A673 (cell line): Measurements from ENCODE around the gene ADAMTS2. TPM values are rescaled to one million over a fixed set of nuclear protein-coding genes. Genes with fewer than 3 reads are reported as not detected.

Experiments used
- BruUV-seq: library from RNA; stranded (reverse); fragments of 400-500 nt; replicated peaks from 2 replicates; lab custom pipeline; 2021; lab: Mats Ljungman, UMichigan
- CTCF ChIA-PET: fragments of 300-600 bp; sonication (Branson Sonifier 250); formaldehyde crosslinking; loops from one replicate; lab custom pipeline; 2022; ENCODE audit warnings: antibody characterized with exemption; lab: Charles Lee
- POLR2A ChIA-PET: fragments of 300-600 bp; sonication (Branson Sonifier 250); formaldehyde crosslinking; loops from one replicate; lab custom pipeline; 2022; ENCODE audit warnings: antibody characterized with exemption; ENCODE audit not compliant: low non-redundant PET; lab: Charles Lee
- DNase-seq: peaks from one replicate; pipeline ENCODE4 v3.0.0-alpha.2; 2015; ENCODE audit warnings: low spot score
- H3K27ac ChIP-seq: fragments of 200-600 bp; sonication (generic); 2 replicates; pipeline ENCODE4 v1.5.1; 2016; ENCODE audit warnings: mixed run types, low read depth, mild to moderate bottlenecking, mixed read lengths, antibody characterized with exemption, low read length; ENCODE audit not compliant: poor library complexity, severe bottlenecking
- H3K27me3 ChIP-seq: fragments of 200-600 bp; sonication (generic); replicated peaks from 2 replicates; pipeline ENCODE4 v1.6.1; 2017; ENCODE audit warnings: mixed run types, low read depth, mild to moderate bottlenecking, mixed read lengths, antibody characterized with exemption, low read length; ENCODE audit not compliant: insufficient read depth, poor library complexity
- H3K36me3 ChIP-seq: fragments of 200-600 bp; sonication (generic); 2 replicates; pipeline ENCODE4 v1.6.1; 2016; ENCODE audit warnings: mixed run types, mild to moderate bottlenecking, mixed read lengths, antibody characterized with exemption, low read length; ENCODE audit not compliant: insufficient read depth, poor library complexity, severe bottlenecking
- H3K4me1 ChIP-seq: fragments of 200-600 bp; sonication (generic); 2 replicates; pipeline ENCODE4 v1.6.1; 2017; ENCODE audit warnings: mixed run types, mild to moderate bottlenecking, mixed read lengths, antibody characterized with exemption, low read length; ENCODE audit not compliant: insufficient read depth, poor library complexity, severe bottlenecking
- H3K4me3 ChIP-seq: fragments of 200-600 bp; sonication (generic); 2 replicates; pipeline ENCODE4 v1.5.1; 2016; ENCODE audit warnings: low read depth, mixed run types, mild to moderate bottlenecking, mixed read lengths, low read length; ENCODE audit not compliant: poor library complexity, severe bottlenecking
- H3K9me3 ChIP-seq: fragments of 200-600 bp; sonication (generic); 2 replicates; pipeline ENCODE4 v1.6.1; 2016; ENCODE audit warnings: mixed run types, low read depth, mild to moderate bottlenecking, mixed read lengths, antibody characterized with exemption, low read length; ENCODE audit not compliant: poor library complexity, severe bottlenecking
- EZH2 ChIP-seq: fragments of 200-600 bp; sonication (generic); IDR thresholded peaks from 2 replicates; pipeline ENCODE4 v1.6.1; 2017; ENCODE audit warnings: borderline replicate concordance, low read depth, mild to moderate bottlenecking, mixed read lengths, antibody characterized with exemption, low read length; ENCODE audit not compliant: poor library complexity, severe bottlenecking
- intact Hi-C: fragments of 100-400 bp; cut with micrococcal nuclease; formaldehyde crosslinking; loops from one replicate; pipeline ENCODE4 v1.10.0; 2022; ENCODE audit not compliant: unreplicated experiment
- total RNA-seq: library from RNA; stranded (reverse); gene quantifications from 2 replicates; pipeline ENCODE4 v1.2.3, GENCODE V29; 2021
- TF ChIP-seq, protein P1 (sequence below): fragments of 300-800, 200-600 bp; sonication (generic); conservative IDR thresholded peaks from 2 replicates; pipeline ENCODE4 v1.5.1; 2017; ENCODE audit warnings: low read depth, mild to moderate bottlenecking, antibody characterized with exemption, low read length, moderate library complexity, mixed read lengths

The ADAMTS2 gene
- total RNA-seq, 1 experiment from 2014 or later: 0.39 TPM

DNA sequence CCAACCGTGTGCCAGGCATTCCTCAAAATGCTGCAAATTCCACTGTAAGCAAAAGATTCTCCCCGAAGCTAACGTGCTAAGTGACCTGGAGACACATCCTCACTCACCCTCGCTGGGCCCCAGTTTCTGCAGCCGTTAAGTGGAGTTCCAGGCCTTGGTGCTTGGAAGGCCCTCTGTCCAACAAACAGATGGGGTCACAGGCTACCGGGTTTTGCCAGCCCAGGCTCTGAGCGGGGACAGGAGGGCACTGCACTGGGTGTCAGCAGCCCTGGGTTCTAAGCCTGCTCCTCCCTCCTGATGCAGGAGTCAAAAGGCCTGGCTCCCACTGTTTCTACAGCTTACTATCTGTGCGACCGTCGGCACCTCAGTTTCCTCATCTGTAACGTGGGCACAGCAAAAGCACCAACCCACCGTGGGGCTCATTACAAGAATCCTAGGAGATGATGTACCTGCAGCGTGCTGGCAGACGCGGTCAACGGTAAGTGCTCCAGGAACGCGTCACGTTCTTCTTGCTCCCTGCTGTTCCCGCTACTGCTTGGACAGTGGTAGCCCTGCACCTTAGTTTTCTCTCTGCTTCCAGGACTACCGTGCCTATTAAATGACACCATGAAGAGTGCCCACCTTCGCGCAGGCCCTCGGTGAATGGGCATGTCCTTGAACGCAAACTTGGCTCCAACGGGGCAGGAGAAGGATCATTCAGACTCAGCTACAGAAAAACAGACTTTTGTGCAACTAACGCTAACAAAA is 84.8 kb downstream of the ADAMTS2 start:
- ChIA-PET POLR2A (no interaction called here), CTCF (no interaction called here)
- TF ChIP-seq EZH2: no peak
- TF ChIP-seq, protein P1, sequence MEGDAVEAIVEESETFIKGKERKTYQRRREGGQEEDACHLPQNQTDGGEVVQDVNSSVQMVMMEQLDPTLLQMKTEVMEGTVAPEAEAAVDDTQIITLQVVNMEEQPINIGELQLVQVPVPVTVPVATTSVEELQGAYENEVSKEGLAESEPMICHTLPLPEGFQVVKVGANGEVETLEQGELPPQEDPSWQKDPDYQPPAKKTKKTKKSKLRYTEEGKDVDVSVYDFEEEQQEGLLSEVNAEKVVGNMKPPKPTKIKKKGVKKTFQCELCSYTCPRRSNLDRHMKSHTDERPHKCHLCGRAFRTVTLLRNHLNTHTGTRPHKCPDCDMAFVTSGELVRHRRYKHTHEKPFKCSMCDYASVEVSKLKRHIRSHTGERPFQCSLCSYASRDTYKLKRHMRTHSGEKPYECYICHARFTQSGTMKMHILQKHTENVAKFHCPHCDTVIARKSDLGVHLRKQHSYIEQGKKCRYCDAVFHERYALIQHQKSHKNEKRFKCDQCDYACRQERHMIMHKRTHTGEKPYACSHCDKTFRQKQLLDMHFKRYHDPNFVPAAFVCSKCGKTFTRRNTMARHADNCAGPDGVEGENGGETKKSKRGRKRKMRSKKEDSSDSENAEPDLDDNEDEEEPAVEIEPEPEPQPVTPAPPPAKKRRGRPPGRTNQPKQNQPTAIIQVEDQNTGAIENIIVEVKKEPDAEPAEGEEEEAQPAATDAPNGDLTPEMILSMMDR: no peak
- no peaks in the 10 kb centered on the region for H3K27me3 ChIP-seq
- H3K27ac ChIP-seq: no peak overlapping the region
- intact Hi-C loops: no loop called here
- no TSS peak for BruUV-seq
- DNase-seq: no peak
- no peak overlapping the region for H3K4me3 ChIP-seq
- H3K9me3 ChIP-seq: no peaks in the 10 kb centered on the region
- peaks cover 5% of the 10 kb centered on the region for H3K4me1 ChIP-seq
- H3K36me3 ChIP-seq: no peaks in the 10 kb centered on the region

DNA sequence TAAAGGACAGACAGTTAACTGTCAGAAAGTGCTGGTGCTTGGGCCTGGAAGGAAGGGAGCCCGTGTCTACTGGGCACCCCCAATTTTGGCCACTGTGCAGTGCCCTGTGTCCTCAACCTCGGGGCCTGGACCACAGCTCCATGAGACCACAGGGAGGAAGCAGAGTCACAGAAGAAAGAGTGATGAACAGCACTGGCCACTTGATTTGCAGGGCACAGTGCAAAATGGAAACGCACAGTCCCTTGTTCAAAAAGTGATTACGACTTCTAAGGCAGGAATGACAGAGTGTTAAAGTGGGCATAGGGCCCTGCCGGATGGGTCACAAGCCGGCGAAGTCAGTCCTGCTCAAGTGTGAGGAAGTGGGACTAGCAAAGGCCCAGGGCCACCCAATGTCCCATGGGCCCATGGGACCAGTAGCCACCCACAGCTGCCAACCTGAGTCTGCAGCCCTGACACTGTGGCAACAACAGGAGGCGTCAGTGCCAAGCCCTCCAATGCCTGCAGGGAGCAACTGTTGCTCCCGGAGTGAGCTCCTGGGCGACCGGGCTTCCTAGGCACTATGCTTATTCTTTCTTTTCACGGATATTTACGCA is 85.4 kb downstream of the ADAMTS2 start:
- Histone ChIP-seq H3K4me1 (no peaks in the 10 kb centered on the region), H3K4me3 (no peak overlapping the region), H3K9me3 (no peaks in the 10 kb centered on the region), H3K36me3 (no peaks in the 10 kb centered on the region), H3K27ac (no peak overlapping the region), H3K27me3 (no peaks in the 10 kb centered on the region)
- TF ChIP-seq EZH2: no peak
- TF ChIP-seq, protein P1: no peak
- ChIA-PET CTCF (no interaction called here), POLR2A (no interaction called here)
- DNase-seq: no peak
- BruUV-seq: no TSS peak
- intact Hi-C loops: no loop called here

DNA sequence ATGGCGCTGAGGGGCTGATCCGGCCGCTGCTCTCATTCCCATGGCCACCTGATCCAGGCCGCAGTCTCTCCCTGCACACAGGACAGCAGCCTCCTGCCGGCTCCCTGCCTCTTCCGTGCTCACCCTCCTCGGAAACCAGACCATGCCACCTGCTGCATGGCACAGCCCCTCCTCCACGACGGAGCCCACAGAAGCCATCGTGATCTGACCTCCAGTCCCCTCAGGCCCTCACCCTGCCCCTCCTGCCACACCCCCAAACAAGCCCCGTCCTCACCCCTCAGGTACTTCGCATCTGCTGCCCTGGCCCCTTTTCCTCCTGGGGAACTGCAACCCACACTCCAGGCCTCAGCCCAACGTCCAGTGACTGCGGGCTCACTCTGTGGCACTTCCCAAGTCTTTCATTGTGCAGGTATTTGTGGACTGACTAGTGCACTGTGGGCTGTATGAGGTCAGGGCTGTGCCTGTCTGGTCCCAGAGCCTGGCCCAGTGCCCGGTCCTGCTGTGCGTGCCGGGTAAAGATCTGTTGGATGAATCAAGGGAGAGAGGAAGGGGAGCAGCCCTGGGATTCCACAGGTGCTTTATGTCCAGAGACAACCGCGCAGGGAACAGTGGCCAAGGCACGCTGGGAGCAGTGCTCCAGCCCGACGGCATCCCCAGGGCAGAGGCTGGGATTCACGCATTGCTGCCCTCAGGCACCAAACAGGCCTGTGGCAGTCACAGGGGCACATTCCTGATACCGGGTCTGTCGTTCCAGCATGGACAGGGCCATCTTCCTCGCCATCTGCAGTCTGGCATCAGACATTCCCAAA is 86.1 kb downstream of the ADAMTS2 start:
- CTCF ChIA-PET: no interaction called here

More for the DNA sequence above, 86.1 kb downstream of the ADAMTS2 start:
- Histone ChIP-seq H3K4me3 (no peak overlapping the region), H3K27me3 (no peaks in the 10 kb centered on the region), H3K9me3 (no peaks in the 10 kb centered on the region), H3K27ac (no peak overlapping the region), H3K36me3 (no peaks in the 10 kb centered on the region), H3K4me1 (no peaks in the 10 kb centered on the region)
- BruUV-seq: no TSS peak
- POLR2A ChIA-PET: no interaction called here
- intact Hi-C loops: no loop called here
- no peak for DNase-seq
- TF ChIP-seq, protein P1: no peak
- TF ChIP-seq EZH2: no peak
